HG03066 (cell line): ENCODE results near the gene SMC3.
"Not testable (repeated sequence)": the region's sequence is repeated elsewhere in the genome, so short reads cannot be mapped to it uniquely, and the experiment has no call there.

Experiments used
- ATAC-seq: cut with Tn5 transposase; IDR thresholded peaks from one replicate; pipeline ENCODE4 v1.9.1; 2021; ENCODE audit warnings: low read depth; ENCODE audit not compliant: unreplicated experiment

The SMC3 gene

GRCh38 chr10:110619514-110620397 lies 52.3 kb downstream of the SMC3 start:
- no peak for ATAC-seq

GRCh38 chr10:110620398-110620719 lies 52.9 kb downstream of the SMC3 start:
- no peak for ATAC-seq

- not testable (repeated sequence) for ATAC-seq
Measured at GRCh38 chr10:110623316-110623715, 55.8 kb downstream of the SMC3 start.

GRCh38 chr10:110625356-110625894 lies 57.9 kb downstream of the SMC3 start:
- no peak for ATAC-seq

- no peak for ATAC-seq
Measured at GRCh38 chr10:110625951-110626855, 58.7 kb downstream of the SMC3 start.

- ATAC-seq = no peak
Measured at GRCh38 chr10:110628161-110628560, 60.7 kb downstream of the SMC3 start.

GRCh38 chr10:110629680-110630191 lies 62.2 kb downstream of the SMC3 start:
- ATAC-seq = no peak

GRCh38 chr10:110631934-110632333 lies 64.4 kb downstream of the SMC3 start:
- no peak for ATAC-seq

- ATAC-seq = no peak
Measured at GRCh38 chr10:110632591-110633215, 65.2 kb downstream of the SMC3 start.

GRCh38 chr10:110634527-110635209 lies 67.2 kb downstream of the SMC3 start:
- ATAC-seq = no peak

GRCh38 chr10:110636572-110636931 lies 69.1 kb downstream of the SMC3 start:
- ATAC-seq = no peak

GRCh38 chr10:110636932-110637557 lies 69.5 kb downstream of the SMC3 start:
- no peak for ATAC-seq

- no peak for ATAC-seq
Measured at GRCh38 chr10:110637558-110638053, 70.1 kb downstream of the SMC3 start.

GRCh38 chr10:110638319-110638718 lies 70.8 kb downstream of the SMC3 start:
- ATAC-seq = no peak

- not testable (repeated sequence) for ATAC-seq
Measured at GRCh38 chr10:110639046-110639445, 71.6 kb downstream of the SMC3 start.

- ATAC-seq = not testable (repeated sequence)
Measured at GRCh38 chr10:110639858-110640257, 72.4 kb downstream of the SMC3 start.

- ATAC-seq = no peak
Measured at GRCh38 chr10:110641256-110641655, 73.8 kb downstream of the SMC3 start.

- ATAC-seq = no peak
Measured at GRCh38 chr10:110642204-110643034, 74.9 kb downstream of the SMC3 start.
